HG02870 (cell line): ENCODE data around the gene OSTN.
"Not testable (repeated sequence)": the region's sequence is repeated elsewhere in the genome, so short reads cannot be mapped to it uniquely, and the experiment has no call there.

Experiments
- ATAC-seq: cut with Tn5 transposase; IDR thresholded peaks from one replicate; pipeline ENCODE4 v1.9.1; 2021; ENCODE audit warnings: mild to moderate bottlenecking, moderate library complexity; ENCODE audit not compliant: unreplicated experiment

OSTN gene, protein sequence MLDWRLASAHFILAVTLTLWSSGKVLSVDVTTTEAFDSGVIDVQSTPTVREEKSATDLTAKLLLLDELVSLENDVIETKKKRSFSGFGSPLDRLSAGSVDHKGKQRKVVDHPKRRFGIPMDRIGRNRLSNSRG

GRCh38 chr3:191198932-191199331 lies at the start of gene OSTN:
OSTN (plus strand) TSS chr3:191199241; CDS start chr3:191212533, 13,292 bp downstream.
- ATAC-seq: no peak

- no peak for ATAC-seq
These were observed 47.4 kb upstream of the OSTN start for GRCh38 chr3:191151653-191152052.

GRCh38 chr3:191154827-191155226 lies 44.2 kb upstream of the OSTN start:
- ATAC-seq: no peak

DNA sequence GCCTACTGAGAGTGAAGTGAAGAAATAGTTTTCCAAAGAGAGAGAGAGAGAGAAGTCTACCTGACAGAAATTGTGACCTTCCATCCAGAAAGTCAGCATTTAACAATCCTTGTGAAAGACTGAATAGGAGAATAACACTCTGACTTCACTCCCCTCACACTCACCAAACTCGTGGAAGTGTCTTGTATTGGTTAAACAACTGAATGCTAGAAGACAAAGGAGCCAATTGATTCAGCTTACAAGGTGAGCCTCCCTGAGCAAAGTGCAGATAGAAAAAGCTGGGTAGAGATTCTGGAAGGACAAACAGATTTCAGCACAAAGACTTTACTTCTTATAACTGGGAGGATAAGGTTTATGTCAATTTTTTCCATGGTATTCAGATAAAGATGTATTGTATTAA lies 40.8 kb upstream of the OSTN start:
- no peak for ATAC-seq

DNA sequence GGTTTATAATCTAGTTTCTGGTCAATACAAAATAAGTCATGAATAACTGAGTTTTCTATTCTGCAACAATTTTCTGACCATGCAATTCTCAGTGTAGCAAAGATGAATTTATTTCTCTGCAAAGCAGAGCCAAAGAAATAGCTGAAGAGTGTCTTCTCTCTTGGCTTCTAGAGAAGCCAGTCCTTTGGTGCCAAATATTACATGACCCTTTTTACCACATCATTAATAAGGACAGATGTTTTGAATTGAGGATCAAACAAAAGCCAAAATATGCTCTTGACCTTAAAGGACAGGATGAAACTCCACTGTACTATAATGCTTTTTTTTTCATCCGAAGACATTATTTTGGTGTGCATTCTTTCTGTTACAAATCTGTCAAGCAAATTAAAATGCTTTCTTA lies 40.2 kb upstream of the OSTN start:
- no peak for ATAC-seq

DNA sequence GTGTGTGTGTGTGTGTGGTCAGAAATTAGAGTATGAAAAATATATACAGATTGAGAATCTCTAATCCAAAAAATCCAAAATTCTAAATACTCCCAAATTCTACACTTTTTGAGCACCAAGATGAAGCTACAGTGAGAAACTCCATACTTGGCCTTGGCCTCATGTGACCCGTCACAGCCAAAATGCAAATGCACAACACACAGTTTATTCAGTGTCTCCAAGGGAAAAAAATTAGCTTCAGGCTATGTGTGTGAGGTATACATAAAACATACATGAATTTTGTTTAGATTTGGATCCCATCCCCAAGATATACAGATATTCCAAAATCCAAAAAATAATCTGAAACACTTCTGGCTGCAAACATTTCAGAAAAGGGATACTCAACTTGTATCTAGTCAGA lies 33.2 kb upstream of the OSTN start:
- no peak for ATAC-seq

DNA sequence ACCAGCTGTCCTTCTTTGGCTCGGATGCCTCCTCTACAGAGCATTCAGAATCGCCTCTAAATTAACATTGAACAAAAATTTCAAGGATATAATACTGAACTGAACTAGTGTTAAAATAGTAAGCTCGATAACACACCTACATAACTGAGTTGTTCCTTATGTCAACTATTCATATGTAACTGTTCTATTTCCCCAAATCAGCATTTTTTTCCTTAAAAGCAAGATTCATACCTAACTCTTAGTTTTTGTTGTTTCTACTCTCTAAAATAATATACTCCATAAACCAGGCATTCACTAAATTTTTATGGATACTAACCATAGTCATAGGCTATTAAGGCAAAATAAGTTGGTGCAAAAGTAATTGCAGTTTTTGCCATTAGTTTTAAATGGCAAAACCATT lies 32.7 kb upstream of the OSTN start:
- ATAC-seq: no peak

DNA sequence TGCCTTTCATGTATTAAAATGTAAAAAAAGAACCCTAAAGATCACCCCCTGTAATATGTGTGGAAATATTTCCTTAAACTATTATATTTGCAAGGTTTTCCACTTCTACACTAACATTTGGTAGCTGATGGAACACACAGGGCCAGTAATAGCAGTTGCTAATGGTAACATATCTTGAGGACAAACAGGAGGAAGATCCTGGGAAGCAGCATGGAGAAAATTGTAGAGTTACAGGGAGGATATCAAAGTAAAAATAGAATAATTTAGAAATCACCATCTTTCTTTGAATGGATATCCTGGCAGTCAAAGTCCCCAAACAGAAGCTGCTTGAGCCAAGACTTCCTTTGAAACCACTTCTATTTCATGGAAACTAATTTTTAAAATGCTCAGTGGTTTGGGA lies 29.5 kb upstream of the OSTN start:
- no peak for ATAC-seq

- ATAC-seq: no peak
These were observed 28.9 kb upstream of the OSTN start for GRCh38 chr3:191170097-191170496.

DNA sequence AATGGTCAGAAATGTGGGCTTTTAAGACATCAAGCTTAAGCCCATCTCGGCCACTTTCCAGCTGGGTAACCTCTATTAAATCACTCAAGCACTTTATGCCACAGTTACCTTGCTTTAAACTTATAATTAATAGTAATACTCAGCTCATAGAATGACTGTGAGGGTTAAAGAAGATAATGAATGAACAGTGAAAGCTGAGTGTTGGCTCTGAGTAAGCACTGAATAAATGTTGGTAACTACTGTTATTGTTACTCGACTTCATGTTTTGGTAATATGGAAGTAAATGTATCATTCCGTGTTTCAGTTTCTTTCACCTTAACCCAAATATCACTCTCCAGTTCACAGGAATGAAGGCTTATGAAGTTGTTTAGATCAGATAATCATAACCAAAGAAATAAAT lies 23.9 kb upstream of the OSTN start:
- no peak for ATAC-seq

GRCh38 chr3:191176038-191176785 lies 22.8 kb upstream of the OSTN start:
- ATAC-seq: no peak

DNA sequence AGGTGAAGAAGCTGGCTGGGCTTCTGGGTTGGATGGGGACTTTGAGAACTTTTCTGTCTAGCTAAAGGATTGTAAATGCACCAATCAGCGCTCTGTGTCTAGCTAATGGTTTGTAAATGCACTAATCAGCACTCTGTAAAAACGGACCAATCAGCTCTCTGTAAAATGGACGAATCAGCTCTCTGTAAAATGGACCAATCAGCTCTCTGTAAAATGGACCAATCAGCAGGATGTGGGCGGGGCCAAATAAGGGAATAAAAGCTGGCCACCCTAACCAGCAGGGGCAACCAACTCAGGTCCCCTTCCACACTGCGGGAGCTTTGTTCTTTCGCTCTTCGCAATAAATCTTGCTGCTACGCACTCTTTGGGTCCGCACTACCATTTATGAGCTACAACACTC lies 13.7 kb upstream of the OSTN start:
- ATAC-seq: not testable (repeated sequence)

- not testable (repeated sequence) for ATAC-seq
These were observed 10.8 kb upstream of the OSTN start for GRCh38 chr3:191188246-191188645.

DNA sequence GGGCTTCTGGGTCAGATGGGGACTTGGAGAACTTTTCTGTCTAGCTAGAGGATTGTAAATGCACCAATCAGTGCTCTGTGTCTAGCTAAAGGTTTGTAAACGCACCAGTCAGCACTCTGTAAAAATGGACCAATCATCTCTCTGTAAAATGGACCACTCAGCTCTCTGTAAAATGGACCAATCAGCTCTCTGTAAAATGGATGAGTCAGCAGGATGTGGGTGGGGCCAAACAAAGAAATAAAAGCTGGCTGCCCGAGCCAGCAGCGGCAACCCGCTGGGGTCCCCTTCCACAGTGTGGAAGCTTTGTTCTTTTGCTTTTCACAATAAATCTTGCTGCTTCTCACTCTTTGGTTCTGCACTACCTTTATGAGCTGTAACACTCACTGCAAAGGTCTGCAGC lies 6.8 kb upstream of the OSTN start:
- ATAC-seq: not testable (repeated sequence)

DNA sequence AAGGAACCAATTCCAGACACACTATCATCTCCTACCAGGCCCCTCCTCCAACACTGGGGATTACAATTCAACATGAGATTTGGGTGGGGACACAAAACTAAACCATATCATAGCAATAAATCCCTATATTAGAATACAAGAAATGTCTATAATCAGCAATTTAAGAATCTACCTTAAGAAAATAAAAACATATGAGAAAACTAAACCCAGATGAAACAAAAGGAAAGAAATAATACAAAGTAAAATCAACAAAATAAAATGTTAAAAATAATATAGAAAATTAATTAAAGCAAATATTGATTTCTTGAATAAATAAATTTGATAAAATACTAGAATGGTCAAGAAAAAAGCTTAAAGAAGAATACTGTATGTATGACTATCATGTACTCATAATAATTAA lies 6.1 kb upstream of the OSTN start:
- ATAC-seq: no peak

DNA sequence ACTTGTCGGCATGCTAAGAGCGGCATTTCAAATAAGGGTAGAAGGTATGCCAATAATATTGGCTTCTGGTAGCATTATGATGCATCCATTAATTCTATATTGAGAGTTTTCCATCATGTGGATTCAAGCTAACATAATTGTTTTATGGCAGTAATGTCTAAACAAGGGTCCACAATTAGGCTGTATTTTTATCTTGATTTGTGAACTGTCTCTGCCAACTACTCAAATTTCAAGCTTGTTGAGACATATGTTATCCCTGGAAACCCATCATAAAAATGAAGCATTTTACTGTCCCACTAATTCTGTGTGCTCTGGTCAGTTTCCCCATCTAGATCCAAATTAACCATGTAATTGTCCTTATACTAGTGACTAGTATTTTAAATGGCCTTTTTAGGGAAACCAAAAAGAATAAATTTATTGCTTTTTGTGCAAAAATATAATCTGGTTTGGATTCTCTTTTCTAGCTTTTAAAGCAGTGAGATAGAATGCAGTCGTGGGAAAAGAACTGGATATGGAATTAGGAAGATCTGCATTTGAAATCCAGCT lies 1.2 kb upstream of the OSTN start:
- no peak for ATAC-seq

DNA sequence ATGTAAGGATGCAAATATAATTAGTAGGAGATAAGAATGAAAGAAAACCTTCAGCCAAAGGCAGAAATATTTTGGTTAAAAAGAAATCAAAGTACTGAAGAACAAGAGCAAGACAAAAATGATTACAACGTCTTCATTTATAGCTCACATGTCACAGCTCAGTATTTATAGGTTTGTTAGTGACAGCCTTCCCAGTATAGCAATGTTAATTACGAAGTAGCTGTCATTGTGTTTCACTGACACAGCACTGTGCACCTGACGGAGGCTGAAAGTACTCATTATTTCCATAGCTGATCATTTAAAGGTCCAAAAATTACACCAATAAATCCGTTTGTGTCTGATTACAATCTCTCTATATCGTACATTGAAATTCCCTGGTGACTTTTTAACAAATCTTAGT lies 561 bp upstream of the OSTN start:
- no peak for ATAC-seq

- no peak for ATAC-seq
These were observed 11.0 kb downstream of the OSTN start for GRCh38 chr3:191210032-191210431.

DNA sequence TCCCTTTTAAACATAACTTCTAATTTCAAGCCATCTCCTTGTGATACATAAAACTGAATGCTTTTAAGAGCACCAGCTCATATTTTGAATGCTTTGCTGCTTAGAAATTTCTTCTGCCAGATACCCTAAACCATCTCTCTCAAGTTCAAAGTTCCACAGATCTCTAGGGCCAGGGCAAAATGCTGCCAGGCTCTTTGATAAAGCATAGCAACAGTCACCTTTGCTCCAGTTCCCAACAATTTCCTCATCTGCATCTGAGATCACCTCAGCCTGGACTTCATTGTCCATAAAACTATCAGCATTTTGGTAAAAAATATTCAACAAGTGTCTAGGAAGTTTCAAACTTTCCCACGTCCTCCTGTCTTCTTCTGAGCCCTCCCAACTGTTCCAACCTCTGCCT lies 17.5 kb downstream of the OSTN start:
- ATAC-seq: no peak

- ATAC-seq: no peak
These were observed 18.3 kb downstream of the OSTN start for GRCh38 chr3:191217301-191217700.

GRCh38 chr3:191220908-191221307 lies 21.9 kb downstream of the OSTN start:
- no peak for ATAC-seq

GRCh38 chr3:191221638-191222037 lies 22.6 kb downstream of the OSTN start:
- no peak for ATAC-seq

DNA sequence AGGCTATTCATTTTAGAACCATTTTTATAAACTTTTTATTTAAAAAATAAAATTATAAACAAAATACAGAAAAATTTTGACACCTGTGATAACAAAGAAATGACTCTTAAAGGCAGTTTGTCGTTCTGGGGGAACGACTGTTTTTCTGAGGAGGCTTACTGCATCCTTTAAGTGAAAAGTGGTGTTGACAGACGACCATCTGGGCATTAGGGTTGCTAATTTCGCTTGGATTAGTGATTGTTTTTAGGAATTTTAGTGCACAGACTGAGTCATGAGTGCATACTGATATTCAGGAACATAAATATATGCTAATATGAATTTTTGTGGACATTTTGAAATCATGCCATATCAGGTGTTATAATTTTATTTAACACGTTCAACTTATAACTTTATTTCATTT lies 28.5 kb downstream of the OSTN start:
- ATAC-seq: no peak
